Heart right ventricle (tissue), 16 donors: Measurements from ENCODE around the gene MPHOSPH9. TPM values are rescaled to one million over a fixed set of nuclear protein-coding genes. Genes with fewer than 3 reads are reported as not detected.

Experiments
- ATAC-seq, 8 donors: fragments of 200-7000 bp; cut with Tn5 transposase; one replicate each; pipeline ENCODE4 v1.9.1; 2020; ENCODE audit warnings: mild to moderate bottlenecking in 8 of 8, moderate library complexity in 8 of 8, moderate number of reproducible peaks in 1 of 8
- DNase-seq, 2 donors: peaks; one replicate each; pipeline ENCODE4 v3.0.0-alpha.2; 2020
- H3K27ac ChIP-seq, 10 donors: fragments of 200-600 bp; sonication (generic) in 2 of 10; one replicate each; pipeline versions ENCODE4 v1.5.0 to v1.8.0; 2020 to 2022; ENCODE audit warnings: mild to moderate bottlenecking in 3 of 10
- H3K27me3 ChIP-seq, 7 donors: fragments of 200-600 bp; one replicate each; pipeline ENCODE4 v1.8.0; 2021 to 2022; ENCODE audit warnings: mild to moderate bottlenecking in 2 of 7
- H3K36me3 ChIP-seq, 9 donors: fragments of 200-600 bp; sonication (generic) in 1 of 9; one replicate each; pipeline versions ENCODE4 v1.5.0 to v1.8.0; 2020 to 2022; ENCODE audit warnings: mild to moderate bottlenecking in 2 of 9
- H3K4me1 ChIP-seq, 9 donors: fragments of 200-600 bp; sonication (generic) in 1 of 9; one replicate each; pipeline versions ENCODE4 v1.5.0 to v1.8.0; 2020 to 2022; ENCODE audit warnings: mild to moderate bottlenecking in 4 of 9
- H3K4me3 ChIP-seq, 10 donors: fragments of 200-600 bp; sonication (generic) in 2 of 10; one replicate each; pipeline versions ENCODE4 v1.5.0 to v1.8.0; 2020 to 2022; ENCODE audit warnings: mild to moderate bottlenecking in 7 of 10, moderate library complexity in 2 of 10
- H3K9me3 ChIP-seq, 11 donors: fragments of 200-600 bp in 10 of 11; sonication (generic) in 2 of 11; one replicate each; pipeline versions ENCODE4 v1.5.0 to v1.8.0; 2013 to 2022; ENCODE audit warnings: mild to moderate bottlenecking in 2 of 11, control low read depth in 1 of 11, moderate library complexity in 1 of 11
- WGBS, 2 donors: extraction: QIAGEN DNeasy Blood & Tissue Kit; methylation state at CpG; one replicate each; pipeline ENCODE4 v1.1.7; 2013; ENCODE audit warnings: inconsistent platforms in 1 of 2; 5-methylcytosine and 5-hydroxymethylcytosine counted together
- intact Hi-C, 10 donors: fragments of 100-400 bp; cut with DNase I; formaldehyde crosslinking; loops; one replicate each; pipeline versions ENCODE4 v1.11.1 to v1.14.2; 2022
- polyA plus RNA-seq, 2 donors: library from polyadenylated mRNA; stranded (reverse); fragments of 200-250 nt; gene quantifications; one replicate each; pipeline ENCODE4 v1.2.3, GENCODE V29; 2013
- total RNA-seq, 10 donors: library from RNA; stranded (reverse); fragmentation: NEBNext Ultra II Directional in 3 of 10; extraction: Animal tissue kit (Norgen Biotek cat#: 25700) in 3 of 10; gene quantifications; one replicate each; pipeline versions ENCODE4 v1.2.1 to v1.2.4, GENCODE V29; 2021 to 2023
- TF ChIP-seq, protein P1 (sequence below), 9 donors: fragments of 200-600 bp; sonication (generic) in 2 of 9; IDR thresholded peaks; one replicate each; pipeline versions ENCODE4 v1.5.0 to v1.8.0; 2021 to 2022; ENCODE audit warnings: antibody characterized with exemption in 9 of 9, mild to moderate bottlenecking in 5 of 9, moderate library complexity in 1 of 9
- donor health status: Arrhythmogenic right ventricular cardiomyopathy.
- donor health status: ischemic (EF 13 %, LVEDD 7.1; RV severe dilation, severe dysfunction).
- donor health status: healthy with polysubstance abuse.
- donor health status: DM: no; HTN: yes; CAD: no.
- donor health status: DM: no; HTN: no; CAD: no.
- donor health status: ischemic (EF 25% LVEDD 6.9; RV normal size, moderate dysfunction).
- donor health status: ischemic (EF 25% LVEDD 5.7; RV mildly dilated, moderate dysfunction).
- donor health status: healthy.
- donor health status: DM: yes; HTN: yes; CAD: no.
- donor health status: Ischemic cardiomyopathy.
- donor health status: ischemic (EF 35%, LVEDD 5.7; RV mildly dilated, moderate dysfunction).
- donor health status: nonischemic (EF 11% LVEDD 7.7; RV severe dilation, severe dysfunction).
- donor health status: DM: yes; HTN: yes; CAD: no.
- donor health status: PGD.
- donor health status: ischemic (EF 29% LVEDD 5.4; RV normal size, mild dysfunction).
- donor health status: nonischemic (EF 23%, LVEDD 6.1; RV moderate dilation, normal function).

Gene MPHOSPH9
- total and polyA plus RNA-seq, 12 donors = 4.1 to 33.6 (median 25.7) TPM

DNA sequence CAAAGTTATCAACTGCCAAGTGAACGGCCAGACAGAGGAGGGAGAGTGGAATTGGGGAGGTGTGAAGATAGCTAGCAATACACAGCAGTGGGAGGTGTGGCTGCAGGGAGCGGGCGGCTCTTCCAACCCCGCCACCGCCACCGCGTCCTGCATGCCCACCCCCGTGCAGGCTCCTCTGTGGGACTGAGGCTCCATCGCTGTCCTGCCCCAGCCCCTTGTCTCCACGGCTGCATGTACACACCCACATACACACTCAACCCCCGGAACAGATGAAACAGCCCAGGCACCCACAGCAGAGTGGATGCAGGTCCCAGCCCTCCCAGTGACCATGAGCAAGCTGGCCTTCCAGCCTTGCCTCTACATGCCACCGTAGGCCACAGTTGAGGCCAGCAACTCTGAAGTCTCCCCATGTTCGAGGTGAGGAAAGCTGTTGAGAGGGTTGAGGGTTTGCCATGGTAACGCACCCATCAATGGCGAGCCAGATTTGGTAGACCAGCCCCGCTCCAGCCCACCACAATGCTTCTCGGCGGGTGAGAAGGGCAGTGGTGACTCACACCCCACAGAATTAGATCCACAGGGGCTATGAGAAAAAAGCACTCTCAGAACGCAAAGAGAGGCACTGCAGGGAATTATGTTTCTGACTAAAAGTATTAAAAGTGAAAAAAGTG is 121.3 kb downstream of the MPHOSPH9 start:
- H3K4me3 ChIP-seq = no peak overlapping the region
- ATAC-seq (peak in 1 of 8 donors; percentile 4), DNase-seq (no peak)
- TF ChIP-seq, protein P1, sequence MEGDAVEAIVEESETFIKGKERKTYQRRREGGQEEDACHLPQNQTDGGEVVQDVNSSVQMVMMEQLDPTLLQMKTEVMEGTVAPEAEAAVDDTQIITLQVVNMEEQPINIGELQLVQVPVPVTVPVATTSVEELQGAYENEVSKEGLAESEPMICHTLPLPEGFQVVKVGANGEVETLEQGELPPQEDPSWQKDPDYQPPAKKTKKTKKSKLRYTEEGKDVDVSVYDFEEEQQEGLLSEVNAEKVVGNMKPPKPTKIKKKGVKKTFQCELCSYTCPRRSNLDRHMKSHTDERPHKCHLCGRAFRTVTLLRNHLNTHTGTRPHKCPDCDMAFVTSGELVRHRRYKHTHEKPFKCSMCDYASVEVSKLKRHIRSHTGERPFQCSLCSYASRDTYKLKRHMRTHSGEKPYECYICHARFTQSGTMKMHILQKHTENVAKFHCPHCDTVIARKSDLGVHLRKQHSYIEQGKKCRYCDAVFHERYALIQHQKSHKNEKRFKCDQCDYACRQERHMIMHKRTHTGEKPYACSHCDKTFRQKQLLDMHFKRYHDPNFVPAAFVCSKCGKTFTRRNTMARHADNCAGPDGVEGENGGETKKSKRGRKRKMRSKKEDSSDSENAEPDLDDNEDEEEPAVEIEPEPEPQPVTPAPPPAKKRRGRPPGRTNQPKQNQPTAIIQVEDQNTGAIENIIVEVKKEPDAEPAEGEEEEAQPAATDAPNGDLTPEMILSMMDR (IDR thresholded peaks at IDR 0.05) = no peak
- no peaks in the 10 kb centered on the region for H3K9me3 ChIP-seq
- peaks cover 0 to 10% (median 0%) of the 10 kb centered on the region in 9 donors for H3K36me3 ChIP-seq
- intact Hi-C loops = no loop called here
- H3K4me1 ChIP-seq = peaks cover 53 to 98% (median 81%) of the 10 kb centered on the region in 9 donors
- WGBS, 2 donors = 80 to 84% methylated on average over 18 to 19 of the region's 19 CpGs
- peak overlapping the region in 5 of 10 donors; percentile 14 to 47 (median 23) for H3K27ac ChIP-seq
- no peaks in the 10 kb centered on the region for H3K27me3 ChIP-seq

DNA sequence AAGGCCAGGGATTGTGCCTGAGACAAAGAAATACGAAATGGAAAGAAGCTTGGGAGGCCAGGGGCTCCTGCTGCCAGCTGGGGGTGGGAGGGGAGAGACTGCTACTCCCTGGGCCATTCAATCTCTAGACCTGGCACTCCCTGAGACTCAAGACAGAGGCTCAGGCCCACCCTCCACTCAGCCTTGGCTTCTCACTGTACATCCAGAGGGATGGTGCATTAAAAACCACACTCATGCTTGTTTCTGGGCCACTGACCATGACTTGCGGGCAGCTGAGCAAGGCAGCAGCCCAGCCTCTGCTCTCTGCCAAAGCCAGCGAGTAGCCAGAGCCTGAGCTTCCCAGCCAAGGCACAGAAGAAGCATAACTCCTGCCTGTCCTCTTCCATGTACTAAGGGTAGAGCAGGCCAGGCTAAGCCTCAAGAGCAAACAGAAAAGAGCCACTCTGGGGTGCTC is 123.6 kb downstream of the MPHOSPH9 start:
- ATAC-seq (no peak), DNase-seq (no peak)
- intact Hi-C loops = loop anchor here in 7 of 10 donors (5.0 kb wide), 2 partner anchors 33 to 38 kb away; no protein-coding TSS in a partner anchor
- Histone ChIP-seq H3K4me1 (peaks cover 39 to 92% (median 71%) of the 10 kb centered on the region in 9 donors), H3K27ac (peak overlapping the region in 9 of 10 donors; percentile 65 to 92 (median 85)), H3K27me3 (no peaks in the 10 kb centered on the region), H3K4me3 (no peak overlapping the region), H3K36me3 (peaks cover 0 to 10% (median 0%) of the 10 kb centered on the region in 9 donors), H3K9me3 (no peaks in the 10 kb centered on the region)
- TF ChIP-seq, protein P1 (IDR thresholded peaks at IDR 0.05) = no peak
- WGBS, 2 donors = 61 to 63% methylated on average over 3 of the region's 3 CpGs

- no peak for ATAC-seq
- WGBS, 2 donors = 75% methylated on average over 7 of the region's 7 CpGs
- H3K4me3 ChIP-seq = no peak overlapping the region
- H3K27ac ChIP-seq = peak overlapping the region; percentile 22 to 92 (median 83)
- DNase-seq = no peak
- no peaks in the 10 kb centered on the region for H3K9me3 ChIP-seq
- peaks cover 40 to 90% (median 65%) of the 10 kb centered on the region in 9 donors for H3K4me1 ChIP-seq
- H3K27me3 ChIP-seq = no peaks in the 10 kb centered on the region
- intact Hi-C loops = loop anchor here in 7 of 10 donors (5.0 kb wide), 2 partner anchors 34 to 39 kb away; no protein-coding TSS in a partner anchor
- peaks cover 0 to 10% (median 0%) of the 10 kb centered on the region in 9 donors for H3K36me3 ChIP-seq
- TF ChIP-seq, protein P1 (IDR thresholded peaks at IDR 0.05) = no peak
These were observed 124.3 kb downstream of the MPHOSPH9 start for GRCh38 chr12:123108682-123109066.

DNA sequence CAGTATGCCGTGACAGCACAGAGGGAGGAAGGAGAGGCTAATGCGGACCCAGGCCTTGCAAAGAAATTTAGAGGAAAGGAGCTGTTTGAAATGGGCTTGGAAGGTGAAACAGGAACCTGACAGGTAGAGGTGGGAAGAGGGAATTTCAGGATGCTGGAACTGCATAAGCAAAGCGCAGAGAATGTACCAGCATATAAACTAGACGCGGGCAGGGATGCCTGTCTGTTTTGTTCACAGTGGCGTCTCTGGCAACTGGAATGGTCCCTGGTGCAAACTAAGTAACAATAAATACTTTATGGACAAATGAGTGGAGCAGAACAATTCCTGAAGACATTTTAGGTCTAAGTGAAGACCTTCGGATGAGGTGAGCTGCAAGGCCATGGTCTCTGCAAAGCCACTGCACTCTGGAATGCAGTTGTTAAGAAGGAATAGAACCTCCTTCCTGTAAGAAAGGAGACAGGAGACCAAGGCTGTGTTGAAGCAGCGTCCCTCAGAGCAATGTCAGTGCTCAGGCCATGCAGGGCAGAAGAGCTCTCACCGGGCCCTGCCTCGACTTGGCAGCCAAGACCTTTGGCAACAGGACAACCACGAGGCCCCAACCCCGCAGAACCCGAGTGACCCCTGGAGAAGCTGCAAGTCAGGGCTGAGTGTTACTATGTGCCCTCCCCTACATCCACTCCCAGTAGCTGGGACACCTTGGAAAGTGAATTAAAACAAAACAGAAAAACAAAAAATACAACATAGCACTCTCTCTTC is 124.8 kb downstream of the MPHOSPH9 start:
- Histone ChIP-seq H3K27ac (peak overlapping the region; percentile 22 to 92 (median 83)), H3K4me1 (peaks cover 40 to 90% (median 66%) of the 10 kb centered on the region in 9 donors), H3K4me3 (no peak overlapping the region), H3K27me3 (no peaks in the 10 kb centered on the region), H3K36me3 (peaks cover 0 to 10% (median 0%) of the 10 kb centered on the region in 9 donors), H3K9me3 (no peaks in the 10 kb centered on the region)
- DNase-seq (peak in 1 of 2 donors; percentile 45), ATAC-seq (peak; percentile 13 to 49 (median 26))
- 48 to 52% methylated on average over 13 of the region's 13 CpGs for WGBS, 2 donors
- intact Hi-C loops = loop anchor here in 7 of 10 donors (5.0 kb wide), 2 partner anchors 34 to 39 kb away; no protein-coding TSS in a partner anchor
- TF ChIP-seq, protein P1 (IDR thresholded peaks at IDR 0.05) = no peak
